ENCODE results near the gene NRXN3.

The NRXN3 gene

DNA sequence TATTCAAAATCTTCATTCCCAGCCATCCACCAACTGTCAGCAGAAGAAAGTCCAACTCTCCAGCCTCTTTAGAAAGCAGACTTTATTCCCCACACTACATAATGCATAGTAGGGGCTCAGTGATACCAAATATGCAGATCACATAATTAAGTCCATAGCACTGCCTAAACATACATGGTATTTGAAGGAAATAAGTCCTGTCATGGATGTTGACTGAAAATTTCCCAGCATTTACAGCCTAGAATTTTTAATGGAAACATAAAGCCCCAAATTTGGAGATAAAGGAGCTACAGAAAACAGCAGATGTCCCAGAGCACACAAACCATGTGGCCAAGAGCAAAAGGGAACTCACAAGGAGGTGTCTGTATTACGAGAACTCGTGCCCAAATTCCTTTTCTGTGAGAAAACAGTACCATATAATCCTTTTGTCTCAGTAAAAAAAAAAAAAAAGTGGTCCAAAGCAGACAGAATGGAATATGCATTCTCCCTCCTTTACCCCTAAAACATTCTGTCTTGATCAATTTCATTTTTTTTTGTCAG, 920.5 kb downstream of the NRXN3 start:
- H3K4me3 Mint-ChIP-seq, result no peak overlapping the region
- H3K27me3 Mint-ChIP-seq (ENCODE audit: low read depth, poor library complexity), result peaks cover 4% of the 10 kb centered on the region
- TF ChIP-seq, protein P1, sequence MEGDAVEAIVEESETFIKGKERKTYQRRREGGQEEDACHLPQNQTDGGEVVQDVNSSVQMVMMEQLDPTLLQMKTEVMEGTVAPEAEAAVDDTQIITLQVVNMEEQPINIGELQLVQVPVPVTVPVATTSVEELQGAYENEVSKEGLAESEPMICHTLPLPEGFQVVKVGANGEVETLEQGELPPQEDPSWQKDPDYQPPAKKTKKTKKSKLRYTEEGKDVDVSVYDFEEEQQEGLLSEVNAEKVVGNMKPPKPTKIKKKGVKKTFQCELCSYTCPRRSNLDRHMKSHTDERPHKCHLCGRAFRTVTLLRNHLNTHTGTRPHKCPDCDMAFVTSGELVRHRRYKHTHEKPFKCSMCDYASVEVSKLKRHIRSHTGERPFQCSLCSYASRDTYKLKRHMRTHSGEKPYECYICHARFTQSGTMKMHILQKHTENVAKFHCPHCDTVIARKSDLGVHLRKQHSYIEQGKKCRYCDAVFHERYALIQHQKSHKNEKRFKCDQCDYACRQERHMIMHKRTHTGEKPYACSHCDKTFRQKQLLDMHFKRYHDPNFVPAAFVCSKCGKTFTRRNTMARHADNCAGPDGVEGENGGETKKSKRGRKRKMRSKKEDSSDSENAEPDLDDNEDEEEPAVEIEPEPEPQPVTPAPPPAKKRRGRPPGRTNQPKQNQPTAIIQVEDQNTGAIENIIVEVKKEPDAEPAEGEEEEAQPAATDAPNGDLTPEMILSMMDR (IDR thresholded peaks at IDR 0.05), result no peak

DNA sequence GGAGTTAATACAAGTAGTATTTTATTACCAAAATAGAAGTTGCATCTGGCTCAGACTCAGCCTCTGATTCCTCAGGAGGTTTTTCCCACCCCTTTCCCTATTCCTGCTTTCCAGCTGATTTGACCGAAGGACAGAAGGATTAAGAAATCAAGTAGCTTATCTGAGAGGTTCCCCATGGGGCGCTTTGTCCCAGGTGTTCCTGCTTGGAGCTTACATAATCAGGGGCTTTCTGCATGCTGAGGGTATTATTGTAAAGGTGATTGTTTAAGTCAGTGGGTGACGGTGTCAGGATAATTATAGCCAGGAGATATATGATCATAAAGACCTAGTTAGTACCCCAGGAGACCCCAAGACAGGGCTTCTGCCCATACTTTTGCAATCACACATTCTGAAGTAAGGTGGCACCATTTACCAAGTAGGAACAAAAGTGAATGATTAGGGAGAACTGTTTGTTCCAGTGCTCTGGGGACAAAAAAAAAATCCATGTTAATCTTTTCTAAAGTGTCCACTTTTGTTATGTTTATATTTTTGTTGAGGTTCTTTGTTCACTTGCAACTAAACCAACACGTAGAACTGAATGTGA, 921.3 kb downstream of the NRXN3 start:
- H3K4me1 Mint-ChIP-seq, result peaks cover 40% of the 10 kb centered on the region
- TF ChIP-seq, protein P1 (IDR thresholded peaks at IDR 0.05), result no peak
- no peak for DNase-seq
- H3K9me3 Mint-ChIP-seq, result no peaks in the 10 kb centered on the region
- H3K36me3 Mint-ChIP-seq (ENCODE audit: low read depth), result no peaks in the 10 kb centered on the region
- peaks cover 6% of the 10 kb centered on the region for H3K27me3 Mint-ChIP-seq (ENCODE audit: low read depth, poor library complexity)
- no peak overlapping the region for H3K27ac Mint-ChIP-seq
- H3K4me3 Mint-ChIP-seq, result no peak overlapping the region

More for the DNA sequence above, 920.5 kb downstream of the NRXN3 start:
- no peaks in the 10 kb centered on the region for H3K36me3 Mint-ChIP-seq (ENCODE audit: low read depth)
- H3K9me3 Mint-ChIP-seq, result no peaks in the 10 kb centered on the region
- DNase-seq, result no peak
- H3K27ac Mint-ChIP-seq, result no peak overlapping the region
- H3K4me1 Mint-ChIP-seq, result peaks cover 40% of the 10 kb centered on the region

DNA sequence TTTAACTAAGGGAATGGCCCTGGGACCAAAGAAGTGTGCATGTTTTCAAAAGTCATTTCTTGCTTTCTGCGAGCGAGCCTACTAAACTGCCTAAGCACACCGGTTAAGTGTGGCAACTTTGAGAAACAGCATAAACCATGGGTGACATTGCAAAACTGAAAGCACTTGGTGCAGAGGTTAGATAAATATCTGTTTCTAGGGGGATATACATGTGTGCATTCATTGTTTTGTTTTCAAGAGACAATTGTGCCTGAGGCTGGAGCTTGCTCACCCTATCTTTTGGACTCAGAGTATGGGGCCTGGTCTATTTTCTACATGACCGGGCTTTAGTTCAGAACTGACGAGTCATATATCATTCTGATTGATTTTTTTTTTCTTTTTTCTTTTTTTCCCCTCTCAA, 923.4 kb downstream of the NRXN3 start:
- H3K36me3 Mint-ChIP-seq (ENCODE audit: low read depth), result no peaks in the 10 kb centered on the region
- no peak for DNase-seq
- peaks cover 3% of the 10 kb centered on the region for H3K27me3 Mint-ChIP-seq (ENCODE audit: low read depth, poor library complexity)
- TF ChIP-seq, protein P1 (IDR thresholded peaks at IDR 0.05), result no peak
- peaks cover 35% of the 10 kb centered on the region for H3K4me1 Mint-ChIP-seq
- no peaks in the 10 kb centered on the region for H3K9me3 Mint-ChIP-seq
- no peak overlapping the region for H3K4me3 Mint-ChIP-seq
- peak overlapping the region; percentile 93 for H3K27ac Mint-ChIP-seq

- no peak overlapping the region for H3K27ac Mint-ChIP-seq
- peaks cover 35% of the 10 kb centered on the region for H3K4me1 Mint-ChIP-seq
- no peak for DNase-seq
- H3K27me3 Mint-ChIP-seq (ENCODE audit: low read depth, poor library complexity), result peaks cover 3% of the 10 kb centered on the region
- no peaks in the 10 kb centered on the region for H3K36me3 Mint-ChIP-seq (ENCODE audit: low read depth)
- TF ChIP-seq, protein P1 (IDR thresholded peaks at IDR 0.05), result no peak
- H3K4me3 Mint-ChIP-seq, result no peak overlapping the region
- no peaks in the 10 kb centered on the region for H3K9me3 Mint-ChIP-seq
Measured at GRCh38 chr14:79094951-79095350, 924.8 kb downstream of the NRXN3 start.

- Mint-ChIP-seq H3K36me3 (ENCODE audit: low read depth) (no peaks in the 10 kb centered on the region), H3K9me3 (no peaks in the 10 kb centered on the region), H3K4me3 (no peak overlapping the region), H3K4me1 (peaks cover 28% of the 10 kb centered on the region), H3K27ac (no peak overlapping the region), H3K27me3 (ENCODE audit: low read depth, poor library complexity) (peaks cover 3% of the 10 kb centered on the region)
- TF ChIP-seq, protein P1 (IDR thresholded peaks at IDR 0.05), result no peak
- DNase-seq, result no peak
Measured at GRCh38 chr14:79096811-79097210, 926.6 kb downstream of the NRXN3 start.

- no peaks in the 10 kb centered on the region for H3K9me3 Mint-ChIP-seq
- TF ChIP-seq, protein P1 (IDR thresholded peaks at IDR 0.05), result no peak
- no peaks in the 10 kb centered on the region for H3K36me3 Mint-ChIP-seq (ENCODE audit: low read depth)
- H3K4me3 Mint-ChIP-seq, result no peak overlapping the region
- peaks cover 16% of the 10 kb centered on the region for H3K4me1 Mint-ChIP-seq
- DNase-seq, result no peak
- peaks cover 3% of the 10 kb centered on the region for H3K27me3 Mint-ChIP-seq (ENCODE audit: low read depth, poor library complexity)
- H3K27ac Mint-ChIP-seq, result no peak overlapping the region
Measured at GRCh38 chr14:79098324-79098723, 928.2 kb downstream of the NRXN3 start.

Measured in nephron progenitor cell (in vitro differentiated cells).